GM12878 (cell line): ENCODE measurements around the gene UGT1A7. TPM values are rescaled to one million over a fixed set of nuclear protein-coding genes. Genes with fewer than 3 reads are reported as not detected.

Source experiments
- ATAC-seq: fragments of 200-7000 bp; cut with Tn5 transposase; 3 replicates; pipeline ENCODE4 v1.9.1; 2020; ENCODE audit warnings: mild to moderate bottlenecking, moderate library complexity
- BruUV-seq: library from RNA; stranded (reverse); fragments of 400-500 nt; replicated peaks from 2 replicates; lab custom pipeline; 2021; lab: Mats Ljungman, UMichigan
- CTCF ChIA-PET: fragments of 300-600 bp; sonication (Branson Sonifier 250); formaldehyde crosslinking; extraction: SDS; loops from one replicate; lab custom pipeline; 2021; ENCODE audit warnings: inconsistent platforms; lab: Yijun Ruan, JAX
- POLR2A ChIA-PET: fragments of 350-600 bp; formaldehyde crosslinking; extraction: SDS; loops from one replicate; lab custom pipeline; 2021; ENCODE audit warnings: inconsistent platforms; lab: Charles Lee
- RAD21 ChIA-PET: fragments of 300-600 bp; sonication (Branson Sonifier 250); formaldehyde crosslinking; loops from one replicate; lab custom pipeline; 2023; ENCODE audit warnings: antibody characterized with exemption; ENCODE audit not compliant: unreplicated experiment; lab: Charles Lee
- SMC1A ChIA-PET: fragments of 300-600 bp; sonication (Branson Sonifier 250); formaldehyde crosslinking; loops from one replicate; lab custom pipeline; 2023; ENCODE audit not compliant: unreplicated experiment, uncharacterized antibody; lab: Charles Lee
- DNase-seq: peaks from one replicate; pipeline ENCODE4 v3.0.0-alpha.2; 2011; ENCODE audit warnings: low read depth, low spot score
- FAIRE-seq: peaks from 3 replicates; lab custom pipeline; 2011; peaks lifted over from hg19 to GRCh38; lab: Jason Lieb, UNC
- H2AFZ ChIP-seq: 2 replicates; pipeline ENCODE4 v1.6.0; 2011; ENCODE audit warnings: low read depth, low read length, control low read depth; ENCODE audit not compliant: control insufficient read depth
- H3K27ac ChIP-seq: 2 replicates; pipeline ENCODE4 v1.5.1; 2011; ENCODE audit warnings: control low read depth; ENCODE audit not compliant: control insufficient read depth, insufficient read depth
- H3K27me3 ChIP-seq, 2 experiments: replicated peaks in 1 of 2; 2 replicates each; pipeline versions ENCODE4 v1.6.0 to v1.6.1; 2011; ENCODE audit warnings: low read length in 1 of 2; ENCODE audit not compliant: control insufficient read depth in 2 of 2, insufficient read depth in 2 of 2
- H3K36me3 ChIP-seq, 2 experiments: 2 replicates each; pipeline ENCODE4 v1.5.1; 2011; ENCODE audit warnings: low read length in 1 of 2; ENCODE audit not compliant: control insufficient read depth in 2 of 2, insufficient read depth in 2 of 2
- H3K4me1 ChIP-seq: 2 replicates; pipeline ENCODE4 v1.6.1; 2011; ENCODE audit warnings: mild to moderate bottlenecking, low read length, moderate library complexity, mixed read lengths; ENCODE audit not compliant: control insufficient read depth, insufficient read depth
- H3K4me2 ChIP-seq: 2 replicates; pipeline ENCODE4 v1.6.0; 2011; ENCODE audit warnings: control low read depth; ENCODE audit not compliant: control insufficient read depth, insufficient read depth
- H3K4me3 ChIP-seq: fragments of 200-600 bp; sonication (generic); 2 replicates; pipeline ENCODE4 v1.5.1; 2016
- H3K79me2 ChIP-seq: 2 replicates; pipeline ENCODE4 v1.6.0; 2011; ENCODE audit warnings: low read length; ENCODE audit not compliant: control insufficient read depth, insufficient read depth
- H3K9ac ChIP-seq: 2 replicates; pipeline ENCODE4 v1.8.0; 2011; ENCODE audit warnings: low read length, control low read depth, mixed read lengths; ENCODE audit not compliant: control insufficient read depth, insufficient read depth
- H3K9me3 ChIP-seq: replicated peaks from 3 replicates; pipeline ENCODE4 v1.5.1; 2011; ENCODE audit warnings: mild to moderate bottlenecking, low read length; ENCODE audit not compliant: control insufficient read depth, insufficient read depth
- H4K20me1 ChIP-seq: 2 replicates; pipeline ENCODE4 v1.6.0; 2011; ENCODE audit not compliant: control insufficient read depth, insufficient read depth
- BACH1 ChIP-seq: fragments of 450-650 bp; IDR thresholded peaks from 2 replicates; pipeline ENCODE4 v1.6.1; 2017; ENCODE audit warnings: mild to moderate bottlenecking, borderline replicate concordance
- CBX3 ChIP-seq: fragments of 200-600 bp; sonication (generic); IDR thresholded peaks from 2 replicates; pipeline ENCODE4 v1.6.1; 2016; ENCODE audit warnings: low read depth, borderline replicate concordance
- CEBPB ChIP-seq, 2 experiments: fragments of 150-350 bp in 1 of 2; IDR thresholded peaks; 2 replicates each; pipeline ENCODE4 v1.6.1; 2012 to 2014; ENCODE audit warnings: low read depth in 2 of 2, low read length in 2 of 2, borderline replicate concordance in 1 of 2, inconsistent platforms in 1 of 2
- CHD1 ChIP-seq: IDR thresholded peaks from 2 replicates; pipeline ENCODE4 v1.6.1; 2012; ENCODE audit warnings: low read depth, low read length, improper control_type of control experiment
- CHD4 ChIP-seq: fragments of 200-600 bp; sonication (generic); IDR thresholded peaks from 2 replicates; pipeline ENCODE4 v1.6.1; 2016; ENCODE audit warnings: mild to moderate bottlenecking
- NFIC ChIP-seq: IDR thresholded peaks from 2 replicates; pipeline ENCODE4 v1.6.1; 2012; ENCODE audit warnings: low read depth, mild to moderate bottlenecking, inconsistent platforms, low read length, moderate library complexity
- NFXL1 ChIP-seq: fragments of 450-650 bp; IDR thresholded peaks from 2 replicates; pipeline ENCODE4 v1.6.1; 2017; ENCODE audit warnings: antibody characterized with exemption, mild to moderate bottlenecking, borderline replicate concordance
- NKRF ChIP-seq: fragments of 450-650 bp; conservative IDR thresholded peaks from 2 replicates; pipeline ENCODE4 v1.6.1; 2017; ENCODE audit warnings: mild to moderate bottlenecking, moderate library complexity
- RAD51 ChIP-seq: fragments of 450-650 bp; IDR thresholded peaks from 2 replicates; pipeline ENCODE4 v1.6.1; 2016; ENCODE audit warnings: moderate library complexity, mild to moderate bottlenecking, inconsistent platforms
- RCOR1 ChIP-seq: conservative IDR thresholded peaks from 2 replicates; pipeline ENCODE4 v1.6.1; 2012; ENCODE audit warnings: low read depth, low read length, improper control_type of control experiment
- RELB ChIP-seq: fragments of 450-650 bp; IDR thresholded peaks from 2 replicates; pipeline ENCODE4 v1.6.1; 2017; ENCODE audit warnings: low read depth, mild to moderate bottlenecking, moderate library complexity
- SKIL ChIP-seq: fragments of 450-650 bp; IDR thresholded peaks from 2 replicates; pipeline ENCODE4 v1.6.1; 2017; ENCODE audit warnings: mild to moderate bottlenecking, low read depth, inconsistent platforms; ENCODE audit not compliant: poor library complexity, severe bottlenecking
- SMAD1 ChIP-seq: fragments of 450-650 bp; IDR thresholded peaks from 2 replicates; pipeline ENCODE4 v1.6.1; 2018; ENCODE audit warnings: mild to moderate bottlenecking, low read depth; ENCODE audit not compliant: partially characterized antibody
- SP1 ChIP-seq: IDR thresholded peaks from one replicate; pipeline ENCODE4 v1.6.1; 2011; ENCODE audit warnings: low read depth, low read length
- ZNF687 ChIP-seq: fragments of 450-650 bp; IDR thresholded peaks from 2 replicates; pipeline ENCODE4 v1.6.1; 2017; ENCODE audit warnings: mild to moderate bottlenecking, moderate library complexity
- ZSCAN29 ChIP-seq: fragments of 450-650 bp; IDR thresholded peaks from 2 replicates; pipeline ENCODE4 v1.6.1; 2017; ENCODE audit warnings: mild to moderate bottlenecking, moderate library complexity
- WGBS: methylation state at CpG from one replicate; pipeline ENCODE4 v1.1.6; 2016; ENCODE audit warnings: low lambda C conversion rate; ENCODE audit not compliant: insufficient replicate concordance, insufficient coverage; ENCODE audit errors: missing lambda C conversion rate; 5-methylcytosine and 5-hydroxymethylcytosine counted together
- in situ Hi-C: fragments of 300-500 bp; cut with MboI; formaldehyde crosslinking; loops from 9 replicates; pipeline ENCODE4 v1.14.3; 2018; ENCODE audit warnings: mixed read lengths
- intact Hi-C: fragments of 100-400 bp; cut with micrococcal nuclease; formaldehyde crosslinking; loops from one replicate; pipeline ENCODE4 v1.14.2; 2022; ENCODE audit not compliant: unreplicated experiment
- polyA plus RNA-seq, 11 experiments: library from polyadenylated mRNA; depleted of rRNA in 4 of 11; unstranded in 6 of 11; stranded (reverse) in 5 of 11; fragments of >200 nt; fragmentation: Nextera tagmentation in 4 of 11; fragmentation: Illumina TruSeq in 1 of 11; extraction: Ambion mirVana in 4 of 11; extraction: Trizol in 1 of 11; gene quantifications; 1 replicate in 1 of 11; 2 replicates in 10 of 11; pipeline versions ENCODE4 v1.2.1 to v1.2.3, GENCODE V29; 2011 to 2016; ENCODE audit warnings: inconsistent platforms in 2 of 11, missing spikeins in 2 of 11, low read depth in 1 of 11
- total RNA-seq, 4 experiments: library from RNA; depleted of rRNA in 3 of 4; stranded (reverse); fragments of >200 nt in 3 of 4; fragmentation: Illumina TruSeq in 1 of 4; extraction: Trizol in 1 of 4; gene quantifications; 2 replicates each; pipeline versions ENCODE4 v1.2.1 to v1.2.3, GENCODE V29; 2013 to 2021

UGT1A7 gene
- total and polyA plus RNA-seq, 10 of the 15 experiments (the other 5 are each of a cell fraction or from before 2014, with no cell fraction given) = not detected

GRCh38 chr2:233769260-233769659, 87.6 kb downstream of the UGT1A7 start:
- no TSS peak for BruUV-seq
- no peaks in the 10 kb centered on the region for H3K36me3 ChIP-seq
- CTCF ChIA-PET = interaction anchor here (0.6 kb wide), 1 partner anchor 609 kb away, joined by 4 read pairs; no protein-coding TSS in a partner anchor
- RAD21 ChIA-PET = interaction anchor here (0.9 kb wide), 1 partner anchor 51 kb away, joined by 3 read pairs; no protein-coding TSS in a partner anchor
- POLR2A ChIA-PET = no interaction called here
- FAIRE-seq = no peak
- intact Hi-C loops = no loop called here
- H3K79me2 ChIP-seq = no peaks in the 10 kb centered on the region
- H3K27me3 ChIP-seq = no peaks in the 10 kb centered on the region; a peak in 1 of 4 replicates
- H3K9ac ChIP-seq = no peak overlapping the region
- H2AFZ ChIP-seq = no peak overlapping the region
- in situ Hi-C loops = no loop called here
- no peak for ATAC-seq
- no peak overlapping the region for H3K27ac ChIP-seq
- H3K9me3 ChIP-seq = no peaks in the 10 kb centered on the region
- 72% methylated on average over 9 of the region's 9 CpGs for WGBS
- DNase-seq = no peak
- H3K4me1 ChIP-seq = no peaks in the 10 kb centered on the region
- H3K4me3 ChIP-seq = no peak overlapping the region
- SMC1A ChIA-PET = no interaction called here
- H4K20me1 ChIP-seq = no peaks in the 10 kb centered on the region
- H3K4me2 ChIP-seq = no peak overlapping the region
- TF ChIP-seq NFIC (no peak), BACH1 (no peak), CHD1 (no peak), NFXL1 (no peak), CHD4 (no peak), SMAD1 (no peak), ZNF687 (no peak), ZSCAN29 (no peak), CBX3 (no peak), SP1 (no peak), CEBPB (IDR thresholded peaks at IDR 0.05; ENCODE audit: borderline replicate concordance in 1 of 2, low read depth in 2 of 2, low read length in 2 of 2) (no peak), RAD51 (no peak), RELB (no peak), SKIL (no peak), RCOR1 (no peak), NKRF (no peak)
